ENCODE measurements around the gene GABRG3.

The GABRG3 gene

DNA sequence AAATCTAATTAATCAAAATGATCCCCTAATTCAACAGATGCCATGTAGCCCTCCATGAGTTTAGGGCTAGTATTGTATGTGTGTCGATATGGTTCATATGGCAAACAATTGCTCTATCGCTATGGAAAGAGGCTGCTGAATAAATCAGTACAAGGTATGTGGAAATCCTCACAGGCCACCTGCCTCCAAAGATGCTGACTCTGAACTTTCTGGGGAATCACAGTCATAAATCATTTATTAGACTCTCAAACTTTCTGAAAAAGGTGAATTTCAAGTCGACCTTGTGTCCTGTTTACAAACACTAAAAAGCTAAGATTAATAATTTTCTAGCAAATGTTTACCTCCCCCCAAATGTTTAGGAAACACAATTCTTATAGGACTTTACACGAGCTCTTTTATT lies 462.6 kb downstream of the GABRG3 start:
- DNase-seq: no peak

DNA sequence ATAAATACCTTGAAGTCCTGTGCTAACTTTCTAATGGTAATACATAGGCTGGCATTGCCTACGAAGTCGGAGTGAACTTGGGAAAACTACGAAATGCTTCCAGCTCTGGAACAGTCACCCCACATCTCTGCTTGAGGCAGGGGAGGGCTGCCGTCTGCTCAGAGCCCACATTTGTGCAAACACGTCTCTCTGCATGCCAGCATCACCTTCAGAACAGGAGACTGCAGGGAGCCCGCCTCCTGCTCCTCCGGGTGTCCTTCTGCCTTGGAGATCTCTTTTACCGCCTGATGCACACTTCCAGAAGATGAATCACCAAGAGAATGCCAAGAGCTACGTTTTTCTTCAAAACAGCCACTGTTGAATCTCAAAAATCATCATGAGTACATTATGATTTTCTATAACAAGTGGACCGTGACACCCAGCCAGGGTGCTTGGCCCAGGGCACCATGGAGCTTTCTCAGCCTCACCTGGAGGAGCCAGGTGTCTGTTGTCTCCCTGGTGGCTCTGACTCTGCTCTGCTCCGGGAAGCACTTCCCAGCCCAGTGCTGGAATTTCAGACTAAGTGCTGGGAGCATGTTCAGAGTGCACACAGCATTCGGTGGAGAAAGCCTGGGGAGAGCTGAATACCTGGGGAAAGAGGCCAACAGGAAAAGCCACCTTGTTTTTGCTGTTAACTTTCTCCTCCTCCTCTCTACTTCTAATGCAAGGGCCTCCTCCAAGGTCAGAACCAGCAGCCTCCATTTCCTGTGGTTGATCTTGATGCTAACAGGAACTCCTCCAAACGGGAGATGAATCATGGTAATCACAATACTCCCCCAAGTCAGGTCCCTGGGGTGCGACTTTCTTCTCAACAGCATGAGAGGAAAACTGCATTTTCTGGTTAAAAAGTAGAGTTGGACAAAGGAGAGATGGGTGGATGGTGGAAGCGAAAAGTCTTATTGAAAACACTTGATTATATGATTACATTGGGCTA lies 467.7 kb downstream of the GABRG3 start:
- DNase-seq: no peak

DNA sequence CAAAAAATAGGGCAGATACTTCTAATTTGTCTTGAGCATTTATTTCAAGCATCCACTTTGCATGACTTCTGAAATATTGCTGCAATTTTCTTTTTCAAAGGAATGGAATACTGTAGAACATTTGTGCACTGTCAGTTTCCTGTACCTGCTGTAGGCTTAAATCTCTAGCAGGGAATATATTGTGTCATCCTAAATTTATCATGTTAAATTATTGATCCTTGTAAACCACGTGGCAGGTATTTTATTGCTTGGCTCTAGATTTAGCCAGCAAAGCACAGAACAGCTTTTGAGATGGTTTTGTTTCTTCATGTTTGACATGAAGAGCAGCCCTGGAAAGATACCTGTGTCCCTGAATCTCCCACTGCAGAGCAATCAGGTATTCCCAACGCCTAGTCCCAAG lies 470.1 kb downstream of the GABRG3 start:
- DNase-seq: no peak

DNA sequence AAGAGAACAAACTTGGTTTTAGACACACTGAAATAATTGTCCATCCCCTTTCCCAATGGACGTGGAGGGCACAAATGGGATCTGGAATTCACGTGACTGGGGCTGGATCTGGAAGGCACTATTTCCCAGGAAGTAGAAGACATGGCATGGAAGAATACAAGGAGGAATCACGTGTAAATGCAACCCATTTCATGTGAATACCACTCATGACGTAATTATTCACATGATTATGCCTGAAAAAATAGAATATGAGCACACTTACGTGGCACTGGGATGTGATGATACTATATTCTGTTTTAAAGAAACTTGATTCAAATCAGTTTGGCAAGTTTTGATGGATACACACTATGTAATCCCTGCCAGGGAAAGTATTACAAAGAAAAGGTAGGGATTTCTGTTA lies 477.3 kb downstream of the GABRG3 start:
- DNase-seq: no peak

DNA sequence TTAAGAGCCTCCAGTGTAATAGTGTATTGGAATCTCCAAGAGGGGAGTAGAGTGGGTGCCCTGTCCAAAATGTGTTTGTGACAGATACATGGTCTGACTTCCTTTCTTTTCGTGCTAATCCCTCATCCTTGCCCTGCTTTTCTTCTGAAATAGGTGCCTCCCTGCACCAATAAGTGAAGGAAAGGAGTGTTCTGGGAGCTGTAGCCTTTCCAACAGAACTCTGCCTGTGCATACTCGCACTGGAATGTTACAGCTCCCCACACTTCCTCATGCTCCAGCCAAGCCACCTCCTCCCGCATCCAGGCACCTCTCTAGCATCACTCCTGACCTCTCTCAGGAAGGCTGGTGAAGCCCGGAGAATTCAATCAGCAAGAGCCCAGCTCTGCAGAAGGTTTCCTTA lies 478.0 kb downstream of the GABRG3 start:
- DNase-seq: no peak

DNA sequence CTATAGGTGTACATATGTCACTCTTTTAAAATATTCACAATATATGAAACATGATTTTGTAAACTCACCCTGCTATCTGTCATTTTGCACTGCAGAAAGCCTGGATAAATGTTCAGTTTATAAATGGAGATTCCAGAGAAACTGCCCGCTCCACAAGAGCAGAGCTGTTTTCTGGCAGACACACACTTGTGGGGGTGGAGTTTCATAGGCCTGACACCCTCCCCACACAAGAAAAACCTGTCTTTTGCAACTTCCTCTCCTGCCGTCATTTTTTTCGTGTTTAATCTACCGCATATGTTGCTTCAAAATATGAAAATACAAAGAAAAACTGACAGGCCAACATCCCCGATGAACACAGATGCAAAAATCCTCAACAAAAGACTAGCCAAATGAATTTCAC lies 479.0 kb downstream of the GABRG3 start:
- DNase-seq: no peak

DNA sequence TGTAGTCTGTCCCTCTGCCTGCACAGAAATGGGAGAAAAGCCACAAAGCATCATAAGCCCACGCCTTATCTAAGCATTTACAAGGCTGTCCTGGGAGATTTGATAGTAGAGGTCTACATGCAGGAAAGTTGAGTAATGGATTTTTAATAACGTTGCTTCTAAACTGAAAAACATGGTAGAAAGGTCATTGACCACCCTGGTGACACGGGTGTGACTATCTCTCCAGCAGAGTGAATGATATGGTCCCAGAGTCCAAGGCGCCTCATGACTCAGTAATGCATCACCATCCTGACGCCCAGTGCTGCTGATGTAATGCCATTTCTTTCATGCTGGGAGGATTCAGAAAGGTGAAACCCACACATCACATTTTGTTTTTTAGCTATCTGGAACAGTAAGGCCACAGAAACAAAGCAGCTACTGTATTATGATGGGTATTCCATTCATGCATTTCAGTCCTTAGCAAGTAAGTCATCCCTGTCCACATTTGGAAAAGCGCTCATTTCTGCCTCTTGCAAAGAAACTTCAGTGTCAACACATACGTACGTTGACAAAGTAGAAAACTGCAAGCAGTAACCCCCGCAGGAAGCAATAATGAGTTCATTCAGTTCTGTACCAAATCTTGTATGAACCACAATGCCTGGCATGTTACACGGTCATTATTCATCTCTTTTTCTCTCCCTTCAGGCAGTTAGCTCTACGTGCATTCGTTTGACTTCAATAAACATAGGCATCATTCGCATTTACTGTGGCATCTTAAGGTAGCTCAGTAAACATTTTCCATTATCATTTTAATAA lies 483.5 kb downstream of the GABRG3 start:
- no peak for DNase-seq

DNA sequence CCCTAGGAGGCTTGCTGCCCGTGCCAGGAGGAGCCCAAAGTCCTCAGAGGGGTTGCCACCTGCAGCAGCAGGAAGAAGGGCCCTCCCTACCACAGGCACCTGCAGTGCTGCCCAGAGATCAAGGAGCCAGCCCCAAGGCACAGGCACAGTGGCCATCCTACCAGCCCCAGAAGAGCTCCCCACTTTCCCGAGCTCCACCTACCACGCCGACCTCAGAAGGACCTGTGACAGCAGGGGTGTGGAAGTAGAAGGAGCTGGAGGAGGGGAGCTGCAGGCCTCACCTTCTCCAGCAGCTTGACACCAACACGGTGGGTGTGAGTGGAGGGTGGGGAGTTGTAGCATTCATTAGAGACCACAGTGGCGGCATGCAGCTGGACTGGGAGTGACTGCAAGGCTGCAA lies 485.8 kb downstream of the GABRG3 start:
- DNase-seq: no peak

DNA sequence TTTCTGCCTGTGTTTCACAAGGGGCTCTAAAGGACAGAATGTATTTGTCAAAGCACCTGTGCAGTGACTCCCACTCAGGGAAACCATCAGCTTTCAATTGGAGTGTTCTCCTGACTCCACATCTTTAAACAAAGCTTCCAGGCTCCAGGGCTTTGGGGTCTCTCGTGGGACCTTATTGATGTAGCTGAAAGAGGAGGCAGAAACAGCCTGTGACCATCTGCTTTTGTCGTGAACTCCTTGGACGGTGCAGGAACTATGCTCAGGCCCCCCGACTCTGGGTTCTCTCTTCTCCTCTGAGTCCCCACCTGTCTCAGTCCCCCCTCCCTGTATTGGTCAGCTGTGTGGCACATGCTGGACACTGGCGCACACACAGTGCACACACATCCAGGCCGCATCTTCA lies 486.8 kb downstream of the GABRG3 start:
- no peak for DNase-seq

DNA sequence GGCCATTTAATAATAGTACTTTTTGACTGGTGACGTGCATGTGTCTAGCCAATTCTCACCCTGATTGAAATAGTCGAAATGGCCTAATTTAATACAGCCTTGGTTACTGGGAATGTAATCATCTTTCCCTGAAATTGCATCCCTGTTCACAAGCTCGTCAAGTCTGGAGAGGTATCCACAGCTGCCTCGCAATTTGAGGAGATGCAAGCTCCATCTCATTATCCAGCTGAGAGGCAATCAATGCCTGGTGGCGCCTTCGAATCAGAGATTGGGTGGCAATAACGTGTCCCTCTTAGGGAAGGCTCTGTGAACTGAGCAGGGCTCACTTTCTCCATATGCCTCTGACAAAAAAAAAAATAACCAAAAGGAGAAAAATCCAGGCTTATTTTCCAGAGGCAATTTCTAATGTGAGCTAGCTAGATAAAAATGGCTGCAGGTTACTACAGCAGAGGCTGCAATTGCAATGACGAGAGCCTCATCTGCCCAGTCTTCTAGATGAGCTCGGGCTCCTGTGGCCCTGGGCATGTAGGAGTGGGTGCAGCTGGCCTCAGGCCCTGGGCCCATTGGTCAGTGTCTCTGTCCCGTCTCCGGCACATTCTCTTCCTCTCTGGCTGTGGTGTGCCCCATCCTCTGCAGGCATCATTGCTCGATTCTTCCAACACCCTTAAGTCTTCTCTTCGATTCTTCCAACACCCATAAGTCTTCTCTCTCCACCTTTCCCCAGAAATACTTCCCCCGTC lies 487.5 kb downstream of the GABRG3 start:
- no peak for DNase-seq

DNA sequence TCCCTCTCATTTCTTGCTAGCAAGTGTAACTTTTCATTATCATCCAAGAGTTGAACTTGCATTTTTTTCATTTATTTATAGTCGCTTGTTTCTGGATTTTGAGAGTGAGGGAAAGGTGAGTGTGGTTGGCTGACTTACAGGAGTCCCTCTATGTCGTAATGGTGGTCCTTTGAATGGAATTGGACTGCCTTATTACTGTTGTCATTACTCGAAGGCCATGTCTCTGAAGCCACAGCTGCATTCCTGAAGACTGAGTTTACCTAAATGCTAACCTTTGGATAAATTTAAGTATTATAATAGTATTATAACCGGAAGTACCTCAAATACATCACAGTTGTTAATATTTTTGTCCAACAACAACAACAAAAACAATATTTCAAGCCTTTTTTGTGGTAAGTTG lies 488.9 kb downstream of the GABRG3 start:
- no peak for DNase-seq

DNA sequence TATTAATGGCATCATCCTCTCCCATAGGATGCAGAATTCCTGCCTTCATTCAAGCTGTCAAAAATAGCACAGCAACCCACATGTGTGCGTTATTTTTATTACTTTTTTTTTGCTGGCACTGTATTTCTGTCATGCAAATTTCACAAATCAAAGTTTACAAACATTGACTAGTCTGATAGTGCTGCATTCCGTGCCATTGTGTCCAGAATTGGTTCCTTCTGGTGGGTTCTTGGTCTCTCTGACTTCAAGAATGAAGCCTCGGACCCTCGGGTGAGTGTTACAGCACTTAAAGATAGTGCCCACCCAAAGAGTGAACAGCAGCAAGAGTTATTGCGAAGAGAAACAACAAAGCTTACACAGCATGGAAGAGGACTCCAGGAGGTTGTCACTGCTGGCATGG lies 490.2 kb downstream of the GABRG3 start:
- no peak for DNase-seq

DNA sequence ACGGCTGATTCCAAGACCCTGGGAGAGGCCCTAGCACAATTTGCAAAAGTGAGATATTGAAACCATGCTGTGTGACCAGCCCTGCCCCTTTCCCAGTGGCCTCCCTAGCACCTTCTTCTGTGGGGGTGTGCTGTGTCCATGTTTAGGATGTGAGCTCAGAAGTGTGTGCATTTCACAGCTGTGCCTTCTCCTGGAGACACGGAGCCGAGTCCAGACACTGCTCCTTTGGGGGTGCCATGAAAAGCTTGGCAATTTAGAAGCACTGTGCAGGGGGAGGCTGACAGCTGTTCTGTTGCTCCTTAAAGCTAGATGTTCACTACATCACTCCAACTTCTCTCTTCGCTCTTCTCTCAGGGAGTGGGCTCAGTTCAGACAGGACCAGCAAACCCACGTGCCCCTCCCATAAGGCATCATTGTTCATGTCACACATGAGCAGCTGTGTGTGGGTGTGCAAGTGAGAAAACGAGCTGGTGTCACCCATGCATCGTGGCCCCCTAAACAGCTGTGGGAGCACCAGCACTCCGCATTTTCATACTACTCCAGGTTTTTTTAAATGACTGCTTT lies 492.6 kb downstream of the GABRG3 start:
- DNase-seq: no peak

DNA sequence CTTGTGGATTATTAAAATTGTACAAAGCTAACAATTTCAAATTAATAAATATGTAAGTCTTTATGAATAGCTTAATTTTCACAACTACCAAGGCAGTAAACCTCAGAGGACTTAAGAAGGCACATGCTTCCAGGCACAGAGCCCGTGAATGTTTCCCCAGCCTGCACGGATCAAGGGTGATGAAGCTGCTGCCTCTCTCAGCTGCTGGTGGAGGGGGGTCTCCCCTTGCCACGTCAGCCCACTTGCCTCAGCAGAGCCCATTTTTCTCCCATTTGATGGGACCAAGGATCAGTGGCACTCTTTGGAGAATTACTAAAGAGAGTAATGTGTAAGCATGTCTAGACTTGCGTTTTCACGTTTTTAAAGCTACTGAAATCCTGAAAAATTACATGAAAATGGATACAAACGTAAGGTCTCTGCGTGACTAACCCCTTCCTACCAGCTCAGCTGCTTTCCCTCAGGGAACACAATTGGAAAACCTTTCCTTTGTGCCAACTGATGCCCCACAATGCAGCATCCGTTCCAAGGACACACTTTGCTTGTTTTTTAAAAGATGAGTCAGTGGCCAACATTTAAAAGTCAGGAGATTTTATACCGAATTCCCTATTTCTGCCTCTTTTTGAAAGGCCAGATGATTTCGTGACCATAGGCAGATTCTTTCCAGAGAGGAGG lies 494.1 kb downstream of the GABRG3 start:
- no peak for DNase-seq

DNA sequence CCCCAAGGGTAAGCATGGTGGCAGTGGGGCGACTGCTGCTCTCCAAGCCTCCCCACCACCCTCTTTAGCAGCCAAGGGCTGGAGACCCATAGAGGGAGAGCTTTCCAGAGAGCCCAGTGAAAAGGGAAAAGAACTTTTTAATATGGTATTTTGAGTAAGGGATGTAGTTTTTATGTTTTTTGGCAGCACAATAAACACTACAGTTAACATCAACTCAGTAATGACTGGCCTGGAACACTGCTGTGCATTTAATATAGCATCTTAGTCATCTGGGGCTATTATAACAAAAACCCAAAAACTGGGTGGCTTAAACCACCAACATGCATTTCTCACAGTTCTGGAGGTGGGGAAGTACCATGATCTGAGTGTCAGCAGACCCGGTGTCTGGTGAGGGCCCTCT lies 495.8 kb downstream of the GABRG3 start:
- DNase-seq: no peak

DNA sequence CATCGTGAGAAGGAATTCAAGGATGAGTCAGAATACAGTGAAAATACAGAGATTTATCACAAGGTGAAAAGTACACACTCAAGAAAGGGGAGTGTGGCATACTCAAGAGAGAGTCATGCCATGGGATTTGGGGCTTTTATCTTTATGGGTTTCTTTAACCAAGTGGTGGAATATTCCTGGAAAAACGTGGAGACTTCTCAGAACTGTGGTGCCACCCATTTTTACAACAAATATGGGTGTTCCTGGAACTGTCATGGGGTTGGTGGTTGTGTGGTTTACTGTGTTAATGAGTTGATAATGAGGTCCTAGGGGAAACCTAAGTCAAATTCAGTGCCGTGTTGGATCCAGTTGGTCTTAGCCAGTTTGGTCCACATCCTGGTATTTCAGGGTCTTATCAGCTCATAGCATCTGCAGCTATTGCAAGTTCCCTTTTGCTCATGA lies 497.2 kb downstream of the GABRG3 start:
- DNase-seq: no peak

DNA sequence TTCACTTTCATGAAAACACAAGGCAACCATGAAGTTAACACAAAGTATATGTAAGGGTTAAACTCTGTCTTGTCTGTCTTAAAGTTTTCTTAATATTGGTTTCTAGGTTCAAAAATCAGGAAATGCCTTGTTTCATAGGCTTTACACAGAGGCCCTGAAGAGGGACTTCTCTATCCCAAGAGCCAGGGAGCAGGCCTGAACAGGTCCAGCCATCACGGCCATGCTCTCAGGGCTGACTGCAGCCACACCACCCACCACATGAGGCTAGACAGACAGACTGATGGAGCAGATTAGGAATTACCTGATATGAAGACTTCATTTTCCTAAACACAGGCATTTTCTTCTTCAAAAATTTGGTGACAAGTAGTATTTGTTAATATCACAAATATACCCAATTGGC lies 502.9 kb downstream of the GABRG3 start:
- no peak for DNase-seq

DNA sequence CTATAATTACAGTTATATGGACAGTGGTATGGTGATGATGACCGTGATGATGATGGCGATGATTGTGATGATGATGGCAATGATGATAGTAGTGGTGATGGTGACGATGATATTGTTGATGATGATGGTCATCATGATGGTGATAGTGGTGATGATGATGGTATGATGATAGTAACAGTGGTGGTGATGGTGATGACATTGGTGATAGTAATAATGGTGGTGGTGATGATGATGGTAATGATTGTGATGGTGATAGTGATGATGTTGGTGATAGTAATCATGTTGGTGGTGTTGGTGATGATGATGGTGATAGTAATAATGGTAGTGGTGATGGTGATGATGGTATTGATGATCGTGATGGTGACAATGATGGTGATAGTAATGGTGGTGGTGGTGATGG lies 504.4 kb downstream of the GABRG3 start:
- DNase-seq: no peak

DNA sequence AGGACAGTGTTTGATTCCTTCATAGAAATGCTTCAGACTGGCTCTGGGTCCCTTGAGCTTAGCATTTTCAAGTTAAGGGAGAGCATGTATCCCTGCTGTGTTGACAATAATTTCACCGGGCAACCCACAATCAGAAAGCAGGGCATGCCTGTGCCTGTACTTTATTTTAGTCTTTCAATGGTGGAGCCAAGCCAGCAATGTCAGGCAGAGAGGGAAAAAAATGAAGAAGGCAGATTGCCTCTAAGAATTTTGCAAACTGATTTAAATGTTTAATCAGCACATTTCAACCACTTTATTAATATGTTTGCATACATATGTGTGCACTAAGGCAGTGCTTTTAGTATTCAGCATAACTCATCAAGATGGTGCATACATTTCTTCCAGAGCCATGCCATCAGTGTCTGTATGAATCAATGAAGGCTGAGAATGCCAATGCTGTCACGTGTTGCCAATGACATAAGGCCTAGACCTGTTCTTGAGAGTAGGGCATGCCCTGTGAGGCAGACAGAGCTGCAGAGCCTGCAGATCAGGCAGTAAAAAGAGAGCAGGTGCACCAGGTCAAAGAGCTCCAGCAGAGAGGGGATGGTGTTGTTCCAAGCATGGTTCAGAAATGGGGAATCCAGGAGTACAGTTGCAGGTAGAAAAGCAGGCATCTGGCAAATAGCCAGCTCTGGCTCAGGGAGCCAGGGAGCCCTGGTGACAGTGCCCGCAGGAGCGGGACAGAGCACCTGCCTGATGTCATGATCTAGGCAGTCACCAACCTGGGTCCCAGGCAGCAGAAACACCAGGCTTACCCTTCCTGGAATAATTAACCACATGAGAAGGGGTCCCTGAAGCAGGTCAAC lies 508.5 kb downstream of the GABRG3 start:
- DNase-seq: no peak

DNA sequence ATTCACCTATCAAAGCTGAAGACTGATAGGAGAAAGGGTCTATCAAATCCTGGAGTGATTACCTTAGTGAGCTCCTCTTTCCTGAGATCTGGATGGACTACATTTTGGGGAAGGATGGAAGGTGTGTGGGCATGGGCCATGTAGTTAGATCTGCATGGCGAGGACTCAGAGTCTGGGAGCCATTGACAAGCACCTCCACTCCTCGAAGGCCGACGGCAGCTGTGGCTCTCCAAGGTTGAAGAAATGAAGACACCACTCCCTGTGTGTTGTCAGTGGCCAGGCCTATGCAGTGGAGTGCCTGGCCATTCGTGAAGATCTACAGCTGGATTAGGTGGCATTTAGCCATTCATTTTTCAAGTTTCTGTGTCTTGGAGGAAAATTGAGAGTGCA lies 509.2 kb downstream of the GABRG3 start:
- DNase-seq: no peak

DNA sequence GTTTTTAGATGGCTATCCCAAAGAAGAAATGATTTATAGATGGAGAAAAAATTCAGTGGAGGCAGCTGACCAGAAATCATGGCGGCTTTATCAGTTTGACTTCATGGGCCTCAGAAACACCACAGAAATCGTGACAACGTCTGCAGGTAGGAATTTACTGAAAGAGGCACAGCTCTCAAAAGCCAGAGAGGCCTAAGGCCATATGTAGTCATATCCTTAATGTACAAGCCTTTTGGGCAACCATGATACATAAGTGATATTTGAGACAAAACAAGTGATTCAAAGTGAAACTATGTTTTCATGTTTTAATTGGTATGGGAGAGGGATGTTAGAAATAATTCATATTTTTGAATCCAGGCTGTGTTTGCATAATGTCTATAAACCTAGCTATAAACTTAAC lies 509.7 kb downstream of the GABRG3 start:
- DNase-seq: no peak

DNA sequence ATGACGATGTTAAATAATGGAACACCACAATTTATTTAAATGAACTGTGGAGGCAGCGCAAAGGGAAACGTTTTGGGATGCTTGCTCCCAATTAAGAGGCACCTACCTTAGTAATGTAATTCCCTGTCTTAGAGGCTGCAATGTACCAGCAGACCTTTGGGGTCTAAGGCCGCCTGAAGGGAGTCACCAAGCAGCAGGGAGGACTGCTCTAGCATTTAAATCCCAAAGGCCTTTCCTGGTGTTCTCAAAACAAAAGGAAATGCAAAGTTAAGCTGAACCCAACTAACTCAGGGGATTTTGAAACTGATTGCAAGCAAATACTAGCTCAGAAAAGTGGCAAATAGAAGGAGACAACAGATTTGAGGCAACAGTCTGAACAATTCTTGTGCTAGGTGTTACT lies 510.8 kb downstream of the GABRG3 start:
- no peak for DNase-seq
